IMR-90 (cell line): ENCODE measurements around the gene EPS8. TPM values are rescaled to one million over a fixed set of nuclear protein-coding genes. Genes with fewer than 3 reads are reported as not detected.

Source experiments
- ATAC-seq: fragments of 200-7000 bp; cut with Tn5 transposase; 2 replicates; pipeline ENCODE4 v1.9.1; 2020; ENCODE audit warnings: low read depth, mild to moderate bottlenecking, moderate library complexity
- BruUV-seq: library from RNA; stranded (reverse); fragments of 400-500 nt; replicated peaks from 2 replicates; lab custom pipeline; 2021; lab: Mats Ljungman, UMichigan
- CTCF ChIA-PET: fragments of 300-600 bp; formaldehyde crosslinking; extraction: SDS; loops from one replicate; lab custom pipeline; 2021; ENCODE audit warnings: antibody characterized with exemption; lab: Yijun Ruan, JAX
- POLR2A ChIA-PET: fragments of 300-600 bp; sonication (Branson Sonifier 250); formaldehyde crosslinking; loops from one replicate; lab custom pipeline; 2022; ENCODE audit warnings: antibody characterized with exemption; ENCODE audit not compliant: unreplicated experiment; lab: Charles Lee
- DNase-seq: peaks from one replicate; pipeline ENCODE4 v3.0.0; 2013
- H2AFZ ChIP-seq: replicated peaks from 2 replicates; pipeline ENCODE3; 2013; ENCODE audit warnings: low read length, mild to moderate bottlenecking; ENCODE audit not compliant: poor library complexity
- H2AK5ac ChIP-seq: 2 replicates; pipeline ENCODE4 v1.6.1; 2013; ENCODE audit warnings: low read depth, low read length, inconsistent platforms
- H2AK9ac ChIP-seq: replicated peaks from 2 replicates; pipeline ENCODE3; 2013; ENCODE audit warnings: mild to moderate bottlenecking, low read depth, low read length, moderate library complexity; ENCODE audit not compliant: poor library complexity
- H2BK120ac ChIP-seq: 2 replicates; pipeline ENCODE4 v1.6.1; 2013; ENCODE audit warnings: low read depth, low read length, inconsistent platforms
- H2BK15ac ChIP-seq: 3 replicates; pipeline ENCODE4 v1.6.1; 2013; ENCODE audit warnings: low read depth, low read length, inconsistent platforms
- H2BK20ac ChIP-seq: 2 replicates; pipeline ENCODE4 v1.6.1; 2013; ENCODE audit warnings: low read depth, mild to moderate bottlenecking, inconsistent platforms, low read length, moderate library complexity
- H2BK5ac ChIP-seq: 2 replicates; pipeline ENCODE4 v1.6.1; 2013; ENCODE audit warnings: mild to moderate bottlenecking, low read depth, low read length, inconsistent platforms; ENCODE audit not compliant: poor library complexity, severe bottlenecking
- H3K14ac ChIP-seq: replicated peaks from 2 replicates; pipeline ENCODE4 v1.6.1; 2013; ENCODE audit warnings: low read depth, low read length, inconsistent platforms
- H3K18ac ChIP-seq: 2 replicates; pipeline ENCODE4 v1.6.1; 2013; ENCODE audit warnings: low read depth, low read length, control low read depth
- H3K23ac ChIP-seq: 2 replicates; pipeline ENCODE4 v1.6.1; 2013; ENCODE audit warnings: low read depth, low read length, inconsistent platforms
- H3K27ac ChIP-seq: 2 replicates; pipeline ENCODE4 v1.5.1; 2013; ENCODE audit warnings: mild to moderate bottlenecking, control low read depth, low read length; ENCODE audit not compliant: insufficient read depth
- H3K27me3 ChIP-seq: 2 replicates; pipeline ENCODE4 v1.6.1; 2013; ENCODE audit warnings: low read length; ENCODE audit not compliant: control insufficient read depth, insufficient read depth
- H3K36me3 ChIP-seq: 2 replicates; pipeline ENCODE4 v1.6.1; 2013; ENCODE audit warnings: low read length, mixed read lengths; ENCODE audit not compliant: control insufficient read depth, insufficient read depth
- H3K4ac ChIP-seq: 2 replicates; pipeline ENCODE4 v1.6.1; 2013; ENCODE audit warnings: low read depth, low read length, inconsistent platforms
- H3K4me1 ChIP-seq: 2 replicates; pipeline ENCODE4 v1.6.1; 2013; ENCODE audit warnings: low read length, mixed read lengths; ENCODE audit not compliant: control insufficient read depth, insufficient read depth
- H3K4me2 ChIP-seq: 2 replicates; pipeline ENCODE4 v1.6.1; 2013; ENCODE audit warnings: low read depth, mild to moderate bottlenecking, control low read depth, low read length, moderate library complexity
- H3K4me3 ChIP-seq: 2 replicates; pipeline ENCODE4 v1.5.1; 2013; ENCODE audit warnings: low read depth, mild to moderate bottlenecking, control low read depth, low read length, moderate library complexity; ENCODE audit not compliant: insufficient read depth
- H3K56ac ChIP-seq: 2 replicates; pipeline ENCODE4 v1.6.1; 2013; ENCODE audit warnings: low read length, inconsistent platforms; ENCODE audit not compliant: insufficient read depth; ENCODE audit errors: extremely low read depth
- H3K79me1 ChIP-seq, 2 experiments: 2 replicates each; pipeline ENCODE4 v1.6.1; 2013; ENCODE audit warnings: low read length in 2 of 2, inconsistent platforms in 1 of 2, low read depth in 1 of 2
- H3K9ac ChIP-seq: 2 replicates; pipeline ENCODE4 v1.6.1; 2013; ENCODE audit warnings: low read depth, low read length, control low read depth
- H3K9me1 ChIP-seq: 2 replicates; pipeline ENCODE4 v1.6.1; 2013; ENCODE audit warnings: low read length, inconsistent platforms; ENCODE audit not compliant: insufficient read depth
- H3K9me3 ChIP-seq: 2 replicates; pipeline ENCODE4 v1.6.1; 2013; ENCODE audit warnings: low read length; ENCODE audit not compliant: control insufficient read depth, insufficient read depth
- H4K20me1 ChIP-seq: 2 replicates; pipeline ENCODE4 v1.6.1; 2013; ENCODE audit warnings: low read length, inconsistent platforms; ENCODE audit not compliant: insufficient read depth
- H4K5ac ChIP-seq: 2 replicates; pipeline ENCODE4 v1.6.1; 2013; ENCODE audit warnings: mild to moderate bottlenecking, low read depth, low read length, control low read depth
- H4K8ac ChIP-seq, 2 experiments: 2 replicates each; pipeline ENCODE4 v1.6.1; 2013; ENCODE audit warnings: low read depth in 2 of 2, low read length in 2 of 2, control low read depth in 1 of 2, inconsistent platforms in 1 of 2
- H4K91ac ChIP-seq: 2 replicates; pipeline ENCODE4 v1.6.1; 2013; ENCODE audit warnings: low read depth, low read length, inconsistent platforms; ENCODE audit not compliant: insufficient read depth
- CEBPB ChIP-seq: IDR thresholded peaks from 2 replicates; pipeline ENCODE4 v1.6.1; 2012; ENCODE audit warnings: low read depth, low read length, improper control_type of control experiment
- CHD1 ChIP-seq: IDR thresholded peaks from 2 replicates; pipeline ENCODE4 v1.6.1; 2012; ENCODE audit warnings: low read depth, low read length, improper control_type of control experiment
- CTCF ChIP-seq: conservative IDR thresholded peaks from 2 replicates; pipeline ENCODE4 v1.5.1; 2012; ENCODE audit warnings: mild to moderate bottlenecking, low read depth, low read length, improper control_type of control experiment
- ELK1 ChIP-seq: fragments of 150-350 bp; IDR thresholded peaks from 2 replicates; pipeline ENCODE4 v1.6.1; 2016; ENCODE audit warnings: low read depth, mild to moderate bottlenecking, low read length, moderate library complexity, borderline replicate concordance
- MAZ ChIP-seq: IDR thresholded peaks from 2 replicates; pipeline ENCODE4 v1.6.1; 2012; ENCODE audit warnings: low read depth, mild to moderate bottlenecking, low read length, improper control_type of control experiment, moderate library complexity, borderline replicate concordance
- MXI1 ChIP-seq: IDR thresholded peaks from 2 replicates; pipeline ENCODE4 v1.6.1; 2012; ENCODE audit warnings: low read depth, mild to moderate bottlenecking, low read length, moderate library complexity, borderline replicate concordance
- NFE2L2 ChIP-seq: fragments of 150-350 bp; IDR thresholded peaks from 2 replicates; pipeline ENCODE4 v1.6.1; 2016; ENCODE audit warnings: low read depth, mild to moderate bottlenecking, low read length
- POLR2A ChIP-seq: IDR thresholded peaks from 2 replicates; pipeline ENCODE4 v1.6.1; 2012; ENCODE audit warnings: mild to moderate bottlenecking, low read depth, low read length
- RAD21 ChIP-seq: IDR thresholded peaks from 2 replicates; pipeline ENCODE4 v1.6.1; 2012; ENCODE audit warnings: low read length, improper control_type of control experiment
- RCOR1 ChIP-seq: IDR thresholded peaks from 2 replicates; pipeline ENCODE4 v1.6.1; 2012; ENCODE audit warnings: mild to moderate bottlenecking, low read length, improper control_type of control experiment; ENCODE audit not compliant: insufficient replicate concordance
- RFX5 ChIP-seq: IDR thresholded peaks from 2 replicates; pipeline ENCODE4 v1.8.0; 2012; ENCODE audit warnings: low read depth, mild to moderate bottlenecking, low read length, moderate library complexity
- SMC3 ChIP-seq: fragments of 150-350 bp; IDR thresholded peaks from 2 replicates; pipeline ENCODE4 v1.6.1; 2016; ENCODE audit warnings: low read depth, mild to moderate bottlenecking, antibody characterized with exemption, low read length, moderate library complexity
- WGBS, 2 experiments: methylation state at CpG; one replicate each; pipeline versions ENCODE4 v1.1.5 to v1.1.7; 2013; ENCODE audit warnings: missing lambda C conversion rate in 2 of 2; ENCODE audit not compliant: insufficient read length in 1 of 2; ENCODE audit errors: extremely low coverage in 2 of 2; 5-methylcytosine and 5-hydroxymethylcytosine counted together
- dilution Hi-C: fragments of 300-500 bp; cut with HindIII; formaldehyde crosslinking; loops from one replicate; pipeline ENCODE4 v1.14.3; 2018; ENCODE audit warnings: low sequenced_read_pairs; ENCODE audit not compliant: unreplicated experiment
- in situ Hi-C: fragments of 300-500 bp; cut with MboI; formaldehyde crosslinking; loops from 3 replicates; pipeline ENCODE4 v1.14.3; 2019; ENCODE audit warnings: low sequenced_read_pairs, inconsistent platforms, mixed read lengths
- intact Hi-C: fragments of 100-400 bp; cut with micrococcal nuclease; formaldehyde crosslinking; loops from 2 replicates; pipeline ENCODE4 v1.10.0; 2022
- polyA plus RNA-seq, 3 experiments: library from polyadenylated mRNA; depleted of rRNA; stranded (reverse); fragments of >200 nt; gene quantifications; 2 replicates each; pipeline ENCODE4 v1.2.3, GENCODE V29; 2012; ENCODE audit warnings: low replicate concordance in 1 of 3
- total RNA-seq: library from RNA; depleted of rRNA; stranded (reverse); fragments of >200 nt; gene quantifications from 2 replicates; pipeline ENCODE4 v1.2.3, GENCODE V29; 2012

Gene EPS8
- total and polyA plus RNA-seq, 2 of the 4 experiments (the other 2 are of a cell fraction): 45.1 to 104 TPM

GRCh38 chr12:15772405-15773018 is 16.7 kb downstream of the EPS8 start:
- no peak overlapping the region for H4K8ac ChIP-seq
- H3K27ac ChIP-seq: no peak overlapping the region
- no peak overlapping the region for H3K23ac ChIP-seq
- H3K4me3 ChIP-seq: no peak overlapping the region
- ATAC-seq (no peak), DNase-seq (peak; percentile 29)
- no peaks in the 10 kb centered on the region for H3K27me3 ChIP-seq
- WGBS, 2 experiments: no CpG with 5 or more reads among the region's 2 CpGs
- H3K9me1 ChIP-seq: 0 out of 2 replicates have a peak, but pooled peaks cover 3% of the 10 kb centered on the region
- peaks cover 5% of the 10 kb centered on the region for H3K4me1 ChIP-seq
- peaks cover 3% of the 10 kb centered on the region; the same call in 1 of the 2 replicates for H4K20me1 ChIP-seq
- H3K4me2 ChIP-seq: no peak overlapping the region
- no peak overlapping the region for H2BK5ac ChIP-seq
- no peak overlapping the region for H3K4ac ChIP-seq
- in situ Hi-C loops: no loop called here
- H3K18ac ChIP-seq: no peak overlapping the region
- peaks cover 17 to 51% of the 10 kb centered on the region in 2 experiments; a peak in 3 of 4 replicates for H3K79me1 ChIP-seq
- POLR2A ChIA-PET: no interaction called here
- H2AFZ ChIP-seq: no peak overlapping the region
- H3K36me3 ChIP-seq: no peaks in the 10 kb centered on the region
- H2AK9ac ChIP-seq: no peak overlapping the region
- CTCF ChIA-PET: interaction anchor here (0.7 to 1.3 kb wide), 6 partner anchors 11 to 188 kb away, joined by 3 to 4 read pairs (median 3); no protein-coding TSS in a partner anchor
- H2BK20ac ChIP-seq: no peak overlapping the region
- no peak overlapping the region for H4K5ac ChIP-seq
- BruUV-seq: no TSS peak
- no peak overlapping the region for H4K91ac ChIP-seq
- H3K56ac ChIP-seq: no peak overlapping the region
- H3K9ac ChIP-seq: no peak overlapping the region
- TF ChIP-seq RFX5: no peak
- TF ChIP-seq NFE2L2: no peak
- no peak for TF ChIP-seq MAZ
- TF ChIP-seq RCOR1: no peak
- TF ChIP-seq POLR2A: no peak
- TF ChIP-seq ELK1: no peak
- no peak for TF ChIP-seq CHD1
- peak; percentile 38 for TF ChIP-seq RAD21
- peak; percentile 40 for TF ChIP-seq SMC3
- TF ChIP-seq CTCF: peak; percentile 47
- no peak for TF ChIP-seq CEBPB
- TF ChIP-seq MXI1: no peak
- no peak overlapping the region for H2BK120ac ChIP-seq
- no peak overlapping the region for H2BK15ac ChIP-seq
- no peaks in the 10 kb centered on the region for H3K9me3 ChIP-seq
- H3K14ac ChIP-seq: no peak overlapping the region
- intact Hi-C loops: loop anchor here (5.0 kb wide), 1 partner anchor 85 kb away; no protein-coding TSS in a partner anchor
- dilution Hi-C loops: no loop called here
- no peak overlapping the region for H2AK5ac ChIP-seq
